ENCODE data around the gene KRT32. TPM values are rescaled to one million over a fixed set of nuclear protein-coding genes. Genes with fewer than 3 reads are reported as not detected.

Gene KRT32
- total RNA-seq, 2 experiments from 2014 or later: not detected

DNA sequence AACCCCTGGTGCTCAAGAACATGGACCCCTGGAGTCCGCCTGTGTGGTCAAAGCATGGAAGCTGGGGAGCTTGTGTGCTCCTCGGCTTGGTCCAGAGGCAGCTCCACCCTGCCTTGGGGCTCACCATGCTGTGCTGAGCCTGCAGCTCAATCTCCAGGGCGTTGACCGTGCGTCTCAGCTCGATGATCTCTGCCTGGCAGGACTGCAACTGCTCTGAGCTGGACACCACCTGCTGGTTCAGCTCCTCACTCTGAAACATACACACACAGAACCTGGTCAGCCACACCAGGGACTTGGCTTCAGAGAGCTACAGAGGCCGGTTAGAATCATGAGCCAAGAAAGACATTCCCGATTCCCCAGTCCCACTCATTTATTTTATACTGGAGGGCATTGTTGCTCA is 11.1 kb upstream of the KRT32 start:
- no peak for DNase-seq
- Mint-ChIP-seq H3K4me3 (no peak overlapping the region), H3K27ac (no peak overlapping the region), H3K9me3 (ENCODE audit: insufficient read depth) (no peaks in the 10 kb centered on the region), H3K4me1 (ENCODE audit: low read depth) (no peaks in the 10 kb centered on the region), H3K36me3 (ENCODE audit: low read depth) (no peaks in the 10 kb centered on the region), H3K27me3 (ENCODE audit: low read depth) (no peaks in the 10 kb centered on the region)
- ChIA-PET CTCF (interaction anchor here (0.7 kb wide), 1 partner anchor 18 kb away, joined by 3 read pairs; no protein-coding TSS in a partner anchor), POLR2A (no interaction called here)
- ATAC-seq: no peak

DNA sequence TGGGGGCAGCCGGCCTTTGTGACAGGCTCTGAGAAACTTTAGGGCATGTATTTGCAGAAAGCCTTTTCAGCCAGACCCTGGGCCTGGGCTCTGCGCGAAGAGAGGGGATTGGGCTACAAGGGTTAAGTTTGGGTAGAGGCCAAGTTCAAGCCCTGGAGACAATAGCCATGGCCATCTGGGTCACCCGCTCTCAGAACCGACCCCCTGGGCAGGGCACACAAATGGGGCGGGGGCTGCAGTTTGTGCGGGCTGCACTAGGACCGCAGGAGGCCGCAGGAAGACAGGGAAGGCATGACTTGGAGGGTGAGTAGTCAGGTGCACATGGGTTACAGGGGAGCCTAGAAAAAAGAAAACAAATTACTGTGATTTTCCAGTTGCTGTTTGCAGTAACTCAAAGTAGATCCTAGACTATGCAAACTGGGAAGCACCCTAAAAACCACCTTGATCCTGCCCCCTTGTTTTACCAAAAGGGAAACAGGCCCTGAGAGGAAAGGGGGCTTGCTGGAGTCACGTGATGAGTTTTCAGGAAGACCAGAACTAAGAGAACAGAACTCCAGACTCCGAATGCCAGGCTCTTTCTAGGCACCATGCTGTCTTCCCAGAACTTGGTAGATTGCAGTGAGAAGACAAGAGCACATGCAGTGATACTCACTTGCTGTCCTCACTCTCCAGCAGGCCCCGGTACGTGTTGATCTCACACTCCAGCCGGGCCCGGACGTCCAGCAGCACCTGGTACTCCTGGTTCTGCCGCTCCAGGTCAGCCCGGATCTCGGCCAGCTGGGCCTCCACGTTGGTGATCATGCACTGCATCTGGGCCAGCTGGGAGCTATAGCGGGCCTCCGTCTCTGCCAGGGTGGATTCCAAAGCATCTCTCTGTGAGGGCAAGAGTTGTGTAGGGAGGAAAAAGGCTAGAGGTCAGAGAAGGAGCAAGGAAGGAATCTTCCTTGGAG is 10.0 kb upstream of the KRT32 start:
- H3K4me1 Mint-ChIP-seq (ENCODE audit: low read depth): no peaks in the 10 kb centered on the region
- H3K27ac Mint-ChIP-seq: no peak overlapping the region
- H3K36me3 Mint-ChIP-seq (ENCODE audit: low read depth): no peaks in the 10 kb centered on the region
- CTCF ChIA-PET: interaction anchor here (0.7 kb wide), 1 partner anchor 19 kb away, joined by 3 read pairs; no protein-coding TSS in a partner anchor
- POLR2A ChIA-PET: no interaction called here
- no peak overlapping the region for H3K4me3 Mint-ChIP-seq
- no peak for ATAC-seq
- peaks cover 2% of the 10 kb centered on the region for H3K27me3 Mint-ChIP-seq (ENCODE audit: low read depth)
- no peak for DNase-seq
- no peaks in the 10 kb centered on the region for H3K9me3 Mint-ChIP-seq (ENCODE audit: insufficient read depth)

DNA sequence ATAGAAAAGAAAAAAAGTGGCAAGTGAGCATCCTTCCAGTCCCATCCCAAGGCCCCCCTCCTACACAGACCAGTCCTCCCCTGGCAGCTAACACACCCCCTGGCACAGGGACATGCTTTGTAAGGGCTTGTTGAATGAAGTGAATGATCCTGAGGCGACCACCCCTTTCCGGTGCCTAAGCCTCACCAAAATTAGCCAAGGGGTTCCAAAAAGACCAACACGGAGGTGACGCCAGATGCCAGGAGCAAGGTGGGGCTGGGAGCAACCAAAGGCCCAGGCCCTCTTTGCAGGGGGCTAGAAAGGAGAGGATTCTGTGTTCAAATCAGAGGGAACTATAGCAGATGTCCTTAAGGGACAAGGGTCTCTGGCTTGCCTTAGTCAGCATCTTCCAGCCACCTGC is 8.2 kb upstream of the KRT32 start:
- no peak overlapping the region for H3K27ac Mint-ChIP-seq
- DNase-seq (no peak), ATAC-seq (no peak)
- no peaks in the 10 kb centered on the region for H3K36me3 Mint-ChIP-seq (ENCODE audit: low read depth)
- peaks cover 7% of the 10 kb centered on the region for H3K27me3 Mint-ChIP-seq (ENCODE audit: low read depth)
- CTCF ChIA-PET: interaction anchor here (1.6 kb wide), 1 partner anchor 74 kb away, joined by 6 read pairs; no protein-coding TSS in a partner anchor
- H3K9me3 Mint-ChIP-seq (ENCODE audit: insufficient read depth): no peaks in the 10 kb centered on the region
- no peak overlapping the region for H3K4me3 Mint-ChIP-seq
- POLR2A ChIA-PET: no interaction called here
- no peaks in the 10 kb centered on the region for H3K4me1 Mint-ChIP-seq (ENCODE audit: low read depth)

DNA sequence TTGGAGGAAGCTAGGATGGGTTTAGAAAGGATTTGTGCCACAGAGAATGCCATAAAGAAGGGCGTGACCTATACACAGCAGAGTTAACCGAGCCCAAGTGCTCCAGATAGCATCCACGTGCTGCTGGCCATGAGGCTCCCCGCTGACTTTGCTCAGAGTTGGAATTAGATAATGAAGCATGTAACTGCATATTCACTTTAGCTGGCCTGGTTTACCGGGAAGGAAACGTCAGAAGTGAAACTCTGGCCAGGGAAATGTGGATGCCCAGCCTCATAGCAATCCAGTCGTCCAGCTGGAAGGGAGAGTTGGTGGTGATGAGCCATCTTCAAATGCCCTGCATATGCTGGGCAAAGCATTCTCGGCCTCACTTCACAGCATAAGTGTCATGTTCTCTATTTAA is 7.7 kb upstream of the KRT32 start:
- Mint-ChIP-seq H3K4me1 (ENCODE audit: low read depth) (no peaks in the 10 kb centered on the region), H3K27me3 (ENCODE audit: low read depth) (peaks cover 7% of the 10 kb centered on the region), H3K27ac (no peak overlapping the region), H3K9me3 (ENCODE audit: insufficient read depth) (no peaks in the 10 kb centered on the region), H3K4me3 (no peak overlapping the region), H3K36me3 (ENCODE audit: low read depth) (no peaks in the 10 kb centered on the region)
- CTCF ChIA-PET: interaction anchor here (1.6 kb wide), 1 partner anchor 74 kb away, joined by 6 read pairs; no protein-coding TSS in a partner anchor
- ATAC-seq: no peak
- DNase-seq: no peak
- POLR2A ChIA-PET: no interaction called here

DNA sequence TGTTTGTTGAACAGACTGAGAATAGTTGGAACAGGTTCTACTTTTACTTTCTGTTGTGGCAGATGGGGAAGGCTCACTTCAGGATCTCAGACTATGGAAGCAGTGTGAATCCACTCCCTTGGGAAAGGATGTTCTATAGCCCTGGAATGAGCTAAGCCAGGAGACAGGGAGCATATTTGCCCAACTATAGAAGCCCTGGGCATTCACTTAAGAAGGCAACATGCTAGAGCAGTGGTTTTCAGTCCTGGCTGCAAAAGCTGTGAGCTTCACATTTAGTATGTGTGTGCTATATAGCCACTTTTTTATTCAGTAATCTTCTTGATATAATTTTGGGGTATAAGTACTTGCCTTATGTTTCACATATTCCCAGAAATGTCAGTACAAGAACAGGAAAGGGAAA is 1.2 kb upstream of the KRT32 start:
- POLR2A ChIA-PET: no interaction called here
- no peak for ATAC-seq
- no peak overlapping the region for H3K27ac Mint-ChIP-seq
- no peaks in the 10 kb centered on the region for H3K36me3 Mint-ChIP-seq (ENCODE audit: low read depth)
- peaks cover 12% of the 10 kb centered on the region for H3K27me3 Mint-ChIP-seq (ENCODE audit: low read depth)
- CTCF ChIA-PET: no interaction called here
- no peaks in the 10 kb centered on the region for H3K4me1 Mint-ChIP-seq (ENCODE audit: low read depth)
- no peak for DNase-seq
- H3K4me3 Mint-ChIP-seq: no peak overlapping the region
- no peaks in the 10 kb centered on the region for H3K9me3 Mint-ChIP-seq (ENCODE audit: insufficient read depth)

DNA sequence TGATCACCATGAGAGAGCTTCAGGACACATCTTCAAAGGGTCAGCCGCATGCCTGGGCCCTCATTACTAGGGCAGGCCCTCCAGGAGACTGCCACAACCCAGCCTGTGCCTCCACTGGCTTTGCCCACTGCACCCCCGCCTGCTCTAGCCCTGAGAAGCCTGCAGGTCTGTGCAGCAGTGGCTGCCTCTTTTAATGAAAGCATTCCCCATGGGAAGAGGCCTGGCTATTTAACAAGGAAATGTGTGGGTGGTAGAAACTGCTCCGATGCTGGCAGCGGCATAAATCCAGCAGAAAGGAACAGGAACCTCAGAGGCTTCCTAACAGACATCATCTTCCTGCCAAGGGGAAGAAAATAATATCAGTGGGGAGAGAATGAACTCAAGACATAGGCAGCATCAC is 375 bp upstream of the KRT32 start:
- H3K9me3 Mint-ChIP-seq (ENCODE audit: insufficient read depth): no peaks in the 10 kb centered on the region
- no peaks in the 10 kb centered on the region for H3K4me1 Mint-ChIP-seq (ENCODE audit: low read depth)
- H3K36me3 Mint-ChIP-seq (ENCODE audit: low read depth): no peaks in the 10 kb centered on the region
- peaks cover 11% of the 10 kb centered on the region for H3K27me3 Mint-ChIP-seq (ENCODE audit: low read depth)
- ChIA-PET CTCF (no interaction called here), POLR2A (no interaction called here)
- no peak overlapping the region for H3K27ac Mint-ChIP-seq
- no peak overlapping the region for H3K4me3 Mint-ChIP-seq
- ATAC-seq (no peak), DNase-seq (no peak)

DNA sequence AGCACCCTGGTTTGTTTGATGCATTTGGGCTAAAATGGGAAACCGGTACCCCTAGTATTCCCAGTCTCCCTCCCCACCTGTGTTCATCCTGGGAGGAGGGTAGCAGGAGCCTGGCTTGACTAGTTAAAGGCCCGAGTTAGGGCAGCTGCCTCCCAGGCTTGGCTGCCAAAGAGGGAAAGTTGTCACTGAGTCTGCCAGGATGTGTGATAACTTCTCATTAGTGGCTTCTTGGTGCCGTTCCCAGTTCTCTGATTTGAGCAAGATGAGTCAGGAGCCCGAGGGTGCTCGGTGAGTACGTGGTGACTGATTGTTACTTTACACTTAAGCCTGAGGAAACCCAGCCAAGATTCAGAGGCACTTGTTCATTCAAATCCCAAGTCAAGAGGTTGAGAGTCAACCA is 2.5 kb downstream of the KRT32 start:
- Mint-ChIP-seq H3K9me3 (ENCODE audit: insufficient read depth) (no peaks in the 10 kb centered on the region), H3K36me3 (ENCODE audit: low read depth) (no peaks in the 10 kb centered on the region), H3K27ac (no peak overlapping the region), H3K27me3 (ENCODE audit: low read depth) (peaks cover 5% of the 10 kb centered on the region), H3K4me3 (no peak overlapping the region), H3K4me1 (ENCODE audit: low read depth) (no peaks in the 10 kb centered on the region)
- POLR2A ChIA-PET: no interaction called here
- ATAC-seq (no peak), DNase-seq (no peak)
- CTCF ChIA-PET: no interaction called here

DNA sequence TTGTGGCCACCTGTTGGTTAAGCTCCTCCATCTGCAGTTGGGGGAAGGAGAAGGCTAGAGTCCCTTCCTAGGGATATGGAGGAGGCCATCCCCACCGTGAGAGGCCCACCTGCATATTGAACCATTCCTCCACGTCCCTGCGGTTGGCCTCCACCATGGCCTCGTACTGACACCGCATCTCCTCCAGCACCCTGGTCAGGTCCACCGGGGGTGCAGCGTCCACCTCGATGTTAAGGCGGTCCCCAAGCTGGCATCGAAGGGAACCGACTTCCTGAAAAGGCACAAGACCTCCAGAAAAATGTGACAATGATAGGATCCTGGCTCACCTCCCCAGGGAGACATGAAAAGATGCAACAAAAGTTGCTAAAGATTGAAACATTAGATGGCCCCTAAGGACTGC is 3.0 kb downstream of the KRT32 start:
- no peak for DNase-seq
- POLR2A ChIA-PET: no interaction called here
- H3K9me3 Mint-ChIP-seq (ENCODE audit: insufficient read depth): no peaks in the 10 kb centered on the region
- no peaks in the 10 kb centered on the region for H3K36me3 Mint-ChIP-seq (ENCODE audit: low read depth)
- CTCF ChIA-PET: no interaction called here
- H3K4me1 Mint-ChIP-seq (ENCODE audit: low read depth): no peaks in the 10 kb centered on the region
- H3K4me3 Mint-ChIP-seq: no peak overlapping the region
- no peak for ATAC-seq
- H3K27me3 Mint-ChIP-seq (ENCODE audit: low read depth): peaks cover 2% of the 10 kb centered on the region
- no peak overlapping the region for H3K27ac Mint-ChIP-seq

DNA sequence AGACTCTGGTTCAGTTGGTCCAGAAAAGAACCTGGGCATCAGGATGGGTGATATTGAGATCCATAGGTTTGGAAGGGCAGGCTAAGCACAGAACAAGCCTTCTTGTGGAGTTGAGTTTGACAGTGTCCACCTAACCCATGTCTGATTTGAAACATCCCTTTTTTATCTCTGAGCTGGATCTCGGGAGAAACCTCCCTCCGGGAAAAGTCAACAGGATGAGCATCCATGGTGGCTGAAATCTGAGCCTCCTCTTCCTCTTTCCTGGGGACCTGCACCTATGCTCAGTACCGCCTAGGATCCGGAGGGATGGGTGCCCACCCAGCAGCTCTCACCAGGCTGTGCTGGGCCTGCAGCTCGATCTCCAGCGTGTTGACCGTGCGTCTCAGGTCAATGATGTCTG is 3.4 kb downstream of the KRT32 start:
- Mint-ChIP-seq H3K4me3 (no peak overlapping the region), H3K36me3 (ENCODE audit: low read depth) (no peaks in the 10 kb centered on the region), H3K9me3 (ENCODE audit: insufficient read depth) (no peaks in the 10 kb centered on the region), H3K27me3 (ENCODE audit: low read depth) (no peaks in the 10 kb centered on the region), H3K27ac (no peak overlapping the region), H3K4me1 (ENCODE audit: low read depth) (no peaks in the 10 kb centered on the region)
- DNase-seq (no peak), ATAC-seq (no peak)
- ChIA-PET POLR2A (no interaction called here), CTCF (no interaction called here)

DNA sequence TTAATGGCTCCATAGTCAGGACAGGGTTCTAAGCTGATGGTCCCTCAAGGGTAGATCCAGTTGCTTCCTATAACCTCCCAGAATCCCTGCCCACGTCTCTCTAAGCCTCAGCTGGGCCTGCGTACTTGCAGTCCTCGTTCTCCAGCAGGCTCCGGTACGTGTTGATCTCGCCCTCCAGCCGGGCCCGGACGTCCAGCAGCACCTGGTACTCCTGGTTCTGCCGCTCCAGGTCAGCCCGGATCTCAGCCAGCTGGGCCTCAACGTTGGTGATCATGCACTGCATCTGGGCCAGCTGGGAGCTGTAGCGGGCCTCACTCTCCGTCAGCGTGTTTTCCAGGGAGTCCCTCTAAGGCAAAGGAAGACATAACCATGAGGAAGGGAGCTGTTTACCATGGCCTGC is 4.5 kb downstream of the KRT32 start:
- no peaks in the 10 kb centered on the region for H3K36me3 Mint-ChIP-seq (ENCODE audit: low read depth)
- no peaks in the 10 kb centered on the region for H3K9me3 Mint-ChIP-seq (ENCODE audit: insufficient read depth)
- no peak for ATAC-seq
- H3K27me3 Mint-ChIP-seq (ENCODE audit: low read depth): no peaks in the 10 kb centered on the region
- H3K4me1 Mint-ChIP-seq (ENCODE audit: low read depth): no peaks in the 10 kb centered on the region
- no peak overlapping the region for H3K27ac Mint-ChIP-seq
- no peak overlapping the region for H3K4me3 Mint-ChIP-seq
- DNase-seq: no peak
- CTCF ChIA-PET: no interaction called here
- POLR2A ChIA-PET: no interaction called here

DNA sequence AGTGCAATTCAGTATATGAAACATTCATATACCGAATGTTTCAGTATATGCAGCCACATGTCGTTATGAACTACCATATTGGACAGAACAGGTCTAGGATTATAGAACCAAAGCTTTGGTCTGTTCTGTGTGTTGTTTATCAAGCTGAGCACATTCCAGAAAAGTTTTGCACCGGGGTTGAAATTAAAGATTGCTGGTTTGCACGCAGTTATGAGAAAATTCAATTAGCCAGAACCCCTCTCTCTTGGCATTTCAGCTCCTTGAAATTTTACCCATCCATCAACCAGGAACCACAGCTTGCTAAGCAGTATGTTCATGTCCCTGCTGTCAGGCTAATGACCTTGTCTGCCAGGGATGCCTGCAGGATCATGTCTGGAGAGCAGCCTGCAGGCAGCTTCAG is 9.5 kb downstream of the KRT32 start:
- H3K4me1 Mint-ChIP-seq (ENCODE audit: low read depth): no peaks in the 10 kb centered on the region
- POLR2A ChIA-PET: no interaction called here
- no peak for ATAC-seq
- no peaks in the 10 kb centered on the region for H3K9me3 Mint-ChIP-seq (ENCODE audit: insufficient read depth)
- no peak overlapping the region for H3K4me3 Mint-ChIP-seq
- CTCF ChIA-PET: interaction anchor here (1.1 kb wide), 1 partner anchor 92 kb away, joined by 4 read pairs; no protein-coding TSS in a partner anchor
- no peak for DNase-seq
- H3K27me3 Mint-ChIP-seq (ENCODE audit: low read depth): peaks cover 3% of the 10 kb centered on the region
- no peaks in the 10 kb centered on the region for H3K36me3 Mint-ChIP-seq (ENCODE audit: low read depth)
- no peak overlapping the region for H3K27ac Mint-ChIP-seq

DNA sequence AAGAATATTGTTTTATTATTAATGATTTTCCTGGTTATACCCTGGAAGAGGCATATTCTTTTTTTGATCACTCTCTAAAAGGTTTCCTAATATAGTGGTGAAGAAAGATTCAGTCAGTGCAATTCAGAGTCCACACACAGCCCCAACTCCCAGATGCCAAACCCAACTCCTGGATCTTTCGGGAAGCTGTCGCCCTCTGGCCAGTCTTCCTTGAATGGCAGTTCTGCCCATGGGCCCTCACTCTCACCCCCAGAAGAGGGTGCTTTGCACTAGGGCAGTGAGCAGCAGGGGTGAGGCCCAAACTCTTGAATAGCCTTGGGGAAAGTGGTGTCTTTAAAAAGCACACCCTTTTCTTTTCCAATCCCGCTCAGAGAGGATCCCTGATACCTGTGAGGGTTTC is 11.0 kb downstream of the KRT32 start:
- Mint-ChIP-seq H3K27ac (no peak overlapping the region), H3K4me3 (no peak overlapping the region), H3K36me3 (ENCODE audit: low read depth) (no peaks in the 10 kb centered on the region), H3K27me3 (ENCODE audit: low read depth) (peaks cover 6% of the 10 kb centered on the region), H3K4me1 (ENCODE audit: low read depth) (no peaks in the 10 kb centered on the region), H3K9me3 (ENCODE audit: insufficient read depth) (no peaks in the 10 kb centered on the region)
- ATAC-seq (no peak), DNase-seq (no peak)
- POLR2A ChIA-PET: no interaction called here
- CTCF ChIA-PET: no interaction called here

DNA sequence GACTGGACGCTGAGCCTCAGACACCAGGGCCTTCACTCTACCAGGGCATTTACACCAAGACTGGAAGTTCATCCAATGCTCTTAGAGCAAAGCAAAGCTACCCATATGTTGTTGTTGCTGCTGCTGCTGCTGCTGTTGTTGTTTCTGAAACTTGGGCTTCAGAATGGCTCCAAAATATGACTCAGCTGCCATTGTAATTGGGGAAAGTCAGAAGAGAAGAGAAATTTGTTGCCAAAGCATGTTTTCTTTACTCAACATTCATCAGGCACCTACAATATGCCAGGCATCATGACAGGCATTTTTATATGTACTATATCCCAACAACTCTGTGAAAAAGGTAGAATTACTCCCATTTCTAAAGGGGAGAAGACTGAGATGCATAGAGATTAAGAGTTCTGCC is 11.9 kb downstream of the KRT32 start:
- Mint-ChIP-seq H3K36me3 (ENCODE audit: low read depth) (no peaks in the 10 kb centered on the region), H3K4me1 (ENCODE audit: low read depth) (no peaks in the 10 kb centered on the region), H3K27me3 (ENCODE audit: low read depth) (peaks cover 8% of the 10 kb centered on the region), H3K27ac (no peak overlapping the region), H3K9me3 (ENCODE audit: insufficient read depth) (no peaks in the 10 kb centered on the region), H3K4me3 (no peak overlapping the region)
- no peak for ATAC-seq
- no peak for DNase-seq
- POLR2A ChIA-PET: no interaction called here
- CTCF ChIA-PET: no interaction called here
